DMS153 treated with DMSO at 0.1 percent for 48 hours (cell line): ENCODE measurements around the gene CDH4.

ENCODE experiments used
- DNase-seq: peaks from one replicate; lab custom pipeline; 2025; ENCODE audit not compliant: unreplicated experiment; lab: John Stamatoyannopoulos, UW

Gene CDH4

GRCh38 chr20:61251529-61252393, at the start of gene CDH4:
Gene CDH4 (plus strand): TSS chr20:61252261.
- DNase-seq, result no peak

GRCh38 chr20:61203320-61203719, 48.7 kb upstream of the CDH4 start:
- no peak for DNase-seq

GRCh38 chr20:61204206-61204605, 47.9 kb upstream of the CDH4 start:
- no peak for DNase-seq

- no peak for DNase-seq
Observed at GRCh38 chr20:61205769-61206168, 46.3 kb upstream of the CDH4 start.

GRCh38 chr20:61210862-61211261, 41.2 kb upstream of the CDH4 start:
- no peak for DNase-seq

GRCh38 chr20:61217848-61218247, 34.2 kb upstream of the CDH4 start:
- no peak for DNase-seq

- DNase-seq, result no peak
Observed at GRCh38 chr20:61219021-61219431, 33.0 kb upstream of the CDH4 start.

GRCh38 chr20:61220131-61220530, 31.9 kb upstream of the CDH4 start:
- DNase-seq, result no peak

GRCh38 chr20:61220626-61221325, 31.3 kb upstream of the CDH4 start:
- no peak for DNase-seq

GRCh38 chr20:61222699-61223098, 29.4 kb upstream of the CDH4 start:
- no peak for DNase-seq

GRCh38 chr20:61223121-61223520, 28.9 kb upstream of the CDH4 start:
- no peak for DNase-seq

- no peak for DNase-seq
Observed at GRCh38 chr20:61230166-61230565, 21.9 kb upstream of the CDH4 start.

GRCh38 chr20:61233590-61233989, 18.5 kb upstream of the CDH4 start:
- no peak for DNase-seq

GRCh38 chr20:61234224-61234890, 17.7 kb upstream of the CDH4 start:
- DNase-seq, result no peak

- DNase-seq, result no peak
Observed at GRCh38 chr20:61236713-61237112, 15.3 kb upstream of the CDH4 start.

GRCh38 chr20:61238813-61239212, 13.2 kb upstream of the CDH4 start:
- no peak for DNase-seq

GRCh38 chr20:61240814-61241213, 11.2 kb upstream of the CDH4 start:
- no peak for DNase-seq

- DNase-seq, result no peak
Observed at GRCh38 chr20:61244213-61244612, 7.8 kb upstream of the CDH4 start.

- DNase-seq, result no peak
Observed at GRCh38 chr20:61246269-61246668, 5.8 kb upstream of the CDH4 start.

- no peak for DNase-seq
Observed at GRCh38 chr20:61249626-61250025, 2.4 kb upstream of the CDH4 start.

GRCh38 chr20:61252601-61253263, 671 bp downstream of the CDH4 start:
- no peak for DNase-seq
